ENCODE data around the gene TENT5A.
A peak's percentile ranks its signal among the peaks of the same experiment; 100 is the strongest.

The TENT5A gene

GRCh38 chr6:81771097-81771496 is 18.6 kb upstream of the TENT5A start:
- DNase-seq (ENCODE audit: low read depth, low spot score) = no peak

GRCh38 chr6:81770381-81770780 is 17.9 kb upstream of the TENT5A start:
- DNase-seq (ENCODE audit: low read depth, low spot score) = no peak

GRCh38 chr6:81769824-81770223 is 17.3 kb upstream of the TENT5A start:
- DNase-seq (ENCODE audit: low read depth, low spot score) = peak; percentile 39

GRCh38 chr6:81768150-81768942 is 15.9 kb upstream of the TENT5A start:
- no peak for DNase-seq (ENCODE audit: low read depth, low spot score)

- DNase-seq (ENCODE audit: low read depth, low spot score) = peak; percentile 37
Observed at GRCh38 chr6:81767163-81767891, 14.8 kb upstream of the TENT5A start.

- peak; percentile 90 for DNase-seq (ENCODE audit: low read depth, low spot score)
Observed at GRCh38 chr6:81766482-81767069, 14.1 kb upstream of the TENT5A start.

GRCh38 chr6:81764531-81764930 is 12.1 kb upstream of the TENT5A start:
- no peak for DNase-seq (ENCODE audit: low read depth, low spot score)

GRCh38 chr6:81763968-81764367 is 11.5 kb upstream of the TENT5A start:
- no peak for DNase-seq (ENCODE audit: low read depth, low spot score)

- no peak for DNase-seq (ENCODE audit: low read depth, low spot score)
Observed at GRCh38 chr6:81763051-81763450, 10.6 kb upstream of the TENT5A start.

- no peak for DNase-seq (ENCODE audit: low read depth, low spot score)
Observed at GRCh38 chr6:81762606-81763005, 10.1 kb upstream of the TENT5A start.

GRCh38 chr6:81762132-81762531 is 9.7 kb upstream of the TENT5A start:
- no peak for DNase-seq (ENCODE audit: low read depth, low spot score)

- DNase-seq (ENCODE audit: low read depth, low spot score) = peak; percentile 30
Observed at GRCh38 chr6:81761197-81761596, 8.7 kb upstream of the TENT5A start.

GRCh38 chr6:81759782-81760181 is 7.3 kb upstream of the TENT5A start:
- DNase-seq (ENCODE audit: low read depth, low spot score) = peak; percentile 29

- no peak for DNase-seq (ENCODE audit: low read depth, low spot score)
Observed at GRCh38 chr6:81758221-81758620, 5.7 kb upstream of the TENT5A start.

GRCh38 chr6:81756690-81757089 is 4.2 kb upstream of the TENT5A start:
- no peak for DNase-seq (ENCODE audit: low read depth, low spot score)

- no peak for DNase-seq (ENCODE audit: low read depth, low spot score)
Observed at GRCh38 chr6:81755551-81755950, 3.1 kb upstream of the TENT5A start.

GRCh38 chr6:81754906-81755305 is 2.4 kb upstream of the TENT5A start:
- DNase-seq (ENCODE audit: low read depth, low spot score) = no peak

- peak; percentile 78 for DNase-seq (ENCODE audit: low read depth, low spot score)
Observed at GRCh38 chr6:81753711-81754577, 1.5 kb upstream of the TENT5A start.

- peak; percentile 96 for DNase-seq (ENCODE audit: low read depth, low spot score)
Observed at GRCh38 chr6:81752921-81753710, 635 bp upstream of the TENT5A start.

- peak; percentile 75 for DNase-seq (ENCODE audit: low read depth, low spot score)
Observed at GRCh38 chr6:81751388-81752083, 945 bp downstream of the TENT5A start.
